CD4-positive, CD25-positive, alpha-beta regulatory T cell (primary cell): ENCODE measurements around the gene YWHAE. TPM values are rescaled to one million over a fixed set of nuclear protein-coding genes. Genes with fewer than 3 reads are reported as not detected.
"Not testable (repeated sequence)": the region's sequence is repeated elsewhere in the genome, so short reads cannot be mapped to it uniquely, and the experiment has no call there.

Source experiments
- ATAC-seq, 2 donors: fragments of 150-1000 bp; cut with Tn5 transposase; one replicate each; pipeline ENCODE4 v1.10.0; 2021; ENCODE audit warnings: low read depth in 2 of 2, moderate number of reproducible peaks in 2 of 2, moderate library complexity in 1 of 2
- DNase-seq, 3 donors: peaks; one replicate each; pipeline versions ENCODE4 v3.0.0 to v3.0.0-alpha.2; 2012 to 2022; ENCODE audit warnings: mixed read lengths in 1 of 3
- H3K27ac ChIP-seq: one replicate; pipeline ENCODE4 v1.7.0; 2013; ENCODE audit warnings: mild to moderate bottlenecking, low read length; ENCODE audit not compliant: insufficient read depth, poor library complexity, severe bottlenecking
- H3K27me3 ChIP-seq: one replicate; pipeline ENCODE4 v1.7.0; 2013; ENCODE audit warnings: low read length; ENCODE audit not compliant: control insufficient read depth, insufficient read depth
- H3K36me3 ChIP-seq: one replicate; pipeline ENCODE4 v1.7.0; 2013; ENCODE audit warnings: mild to moderate bottlenecking, low read length, moderate library complexity; ENCODE audit not compliant: control insufficient read depth, insufficient read depth
- H3K4me1 ChIP-seq: 2 replicates; pipeline ENCODE4 v1.7.0; 2013; ENCODE audit warnings: mild to moderate bottlenecking, low read length; ENCODE audit not compliant: insufficient read depth, control insufficient read depth, poor library complexity, severe bottlenecking
- H3K4me3 ChIP-seq: one replicate; pipeline ENCODE4 v1.7.0; 2013; ENCODE audit warnings: low read depth, mild to moderate bottlenecking, low read length, moderate library complexity
- H3K9me3 ChIP-seq, 2 experiments: 1 replicate in 1 of 2; 2 replicates in 1 of 2; pipeline ENCODE4 v1.7.0; 2013; ENCODE audit warnings: low read length in 2 of 2, mild to moderate bottlenecking in 1 of 2, moderate library complexity in 1 of 2; ENCODE audit not compliant: control insufficient read depth in 2 of 2
- H3K27ac Mint-ChIP-seq, 3 donors: one replicate each; pipeline ENCODE4 v1.8.0; 2020 to 2022; ENCODE audit warnings: mild to moderate bottlenecking in 3 of 3, mixed read lengths in 3 of 3, moderate library complexity in 2 of 3
- H3K27me3 Mint-ChIP-seq: one replicate; pipeline ENCODE4 v1.8.0; 2022; ENCODE audit warnings: mild to moderate bottlenecking, mixed read lengths
- H3K36me3 Mint-ChIP-seq: one replicate; pipeline ENCODE4 v1.8.0; 2020; ENCODE audit warnings: mixed read lengths
- H3K4me1 Mint-ChIP-seq, 4 donors: one replicate each; pipeline ENCODE4 v1.8.0; 2020 to 2022; ENCODE audit warnings: mixed read lengths in 4 of 4, mild to moderate bottlenecking in 1 of 4
- H3K4me3 Mint-ChIP-seq, 4 donors: one replicate each; pipeline ENCODE4 v1.8.0; 2020 to 2022; ENCODE audit warnings: mild to moderate bottlenecking in 4 of 4, mixed read lengths in 4 of 4, moderate library complexity in 3 of 4
- H3K9me3 Mint-ChIP-seq, 7 donors: one replicate each; pipeline ENCODE4 v1.8.0; 2020 to 2022; ENCODE audit warnings: mixed read lengths in 7 of 7, mild to moderate bottlenecking in 3 of 7, moderate library complexity in 2 of 7
- polyA plus RNA-seq, 4 donors: library from polyadenylated mRNA; unstranded; fragments of 300-500 nt; fragmentation: Illumina TruSeq; gene quantifications; one replicate each; pipeline ENCODE4 v1.2.3, GENCODE V29; 2021
- total RNA-seq: library from RNA; stranded (reverse); gene quantifications from one replicate; pipeline ENCODE4 v1.2.3, GENCODE V29; 2022

Gene YWHAE
- total and polyA plus RNA-seq, 5 donors from 2014 or later = 68.6 to 136 (median 92.2) TPM

- Mint-ChIP-seq H3K9me3 (peaks cover 0 to 1% (median 0%) of the 10 kb centered on the region in 7 donors), H3K27me3 (no peaks in the 10 kb centered on the region), H3K36me3 (peaks cover 7% of the 10 kb centered on the region), H3K27ac (peak overlapping the region; percentile 16 to 72 (median 63)), H3K4me3 (peak overlapping the region; percentile 12 to 76 (median 42)), H3K4me1 (peaks cover 29 to 94% (median 61%) of the 10 kb centered on the region in 4 donors)
- ATAC-seq (no peak), DNase-seq (no peak)
- peaks cover 75% of the 10 kb centered on the region for H3K4me1 ChIP-seq
- H3K36me3 ChIP-seq = no peaks in the 10 kb centered on the region
- H3K9me3 ChIP-seq = no peaks in the 10 kb centered on the region
- no peak overlapping the region for H3K27ac ChIP-seq
- H3K4me3 ChIP-seq = peak overlapping the region; percentile 46
- H3K27me3 ChIP-seq = no peaks in the 10 kb centered on the region
Measured at GRCh38 chr17:1390432-1391367, 9.3 kb downstream of the YWHAE start.

- H3K4me3 Mint-ChIP-seq = peak overlapping the region in 2 of 4 donors; percentile 15 to 56
Measured at GRCh38 chr17:1387490-1388227, 12.4 kb downstream of the YWHAE start.

GRCh38 chr17:1386675-1387190, 13.3 kb downstream of the YWHAE start:
- H3K9me3 Mint-ChIP-seq, H3K27me3 ChIP-seq, H3K36me3 Mint-ChIP-seq, H3K27me3 Mint-ChIP-seq, H3K36me3 ChIP-seq, ATAC-seq, DNase-seq, H3K27ac ChIP-seq, H3K4me3 ChIP-seq, H3K9me3 ChIP-seq: not testable (repeated sequence)
- Mint-ChIP-seq H3K4me3 (peak overlapping the region; percentile 39 to 72 (median 70)), H3K4me1 (peaks cover 14 to 82% (median 46%) of the 10 kb centered on the region in 4 donors), H3K27ac (peak overlapping the region in 2 of 3 donors; percentile 76 to 85)
- peaks cover 51% of the 10 kb centered on the region for H3K4me1 ChIP-seq

More at GRCh38 chr17:1387490-1388227, 12.4 kb downstream of the YWHAE start:
- peak overlapping the region in 2 of 3 donors; percentile 48 to 76 for H3K27ac Mint-ChIP-seq
- Histone ChIP-seq H3K4me3 (peak overlapping the region; percentile 43), H3K4me1 (peaks cover 59% of the 10 kb centered on the region)
- H3K27me3 ChIP-seq, H3K27me3 Mint-ChIP-seq, H3K9me3 Mint-ChIP-seq, H3K9me3 ChIP-seq, DNase-seq, H3K27ac ChIP-seq, ATAC-seq, H3K36me3 Mint-ChIP-seq, H3K36me3 ChIP-seq: not testable (repeated sequence)
- peaks cover 19 to 82% (median 53%) of the 10 kb centered on the region in 4 donors for H3K4me1 Mint-ChIP-seq

GRCh38 chr17:1386265-1386664, 13.8 kb downstream of the YWHAE start:
- H3K27ac Mint-ChIP-seq = peak overlapping the region in 2 of 3 donors; percentile 76 to 85
- ATAC-seq (no peak), DNase-seq (no peak)
- peaks cover 14 to 82% (median 46%) of the 10 kb centered on the region in 4 donors for H3K4me1 Mint-ChIP-seq
- Histone ChIP-seq H3K27me3 (no peaks in the 10 kb centered on the region), H3K9me3 (no peaks in the 10 kb centered on the region), H3K36me3 (peaks cover 3% of the 10 kb centered on the region), H3K4me1 (peaks cover 52% of the 10 kb centered on the region), H3K4me3 (peak overlapping the region; percentile 22), H3K27ac (no peak overlapping the region)
- no peaks in the 10 kb centered on the region for H3K27me3 Mint-ChIP-seq
- peaks cover 5% of the 10 kb centered on the region for H3K36me3 Mint-ChIP-seq
- peaks cover 0 to 1% (median 0%) of the 10 kb centered on the region in 7 donors for H3K9me3 Mint-ChIP-seq
- H3K4me3 Mint-ChIP-seq = peak overlapping the region; percentile 39 to 72 (median 70)

- peaks cover 5% of the 10 kb centered on the region for H3K36me3 Mint-ChIP-seq
- no peaks in the 10 kb centered on the region for H3K27me3 Mint-ChIP-seq
- Histone ChIP-seq H3K27me3 (no peaks in the 10 kb centered on the region), H3K9me3 (no peaks in the 10 kb centered on the region), H3K27ac (no peak overlapping the region), H3K4me3 (peak overlapping the region; percentile 22), H3K36me3 (peaks cover 3% of the 10 kb centered on the region), H3K4me1 (peaks cover 52% of the 10 kb centered on the region)
- peak overlapping the region in 1 of 4 donors; percentile 72 for H3K4me3 Mint-ChIP-seq
- peak overlapping the region in 2 of 3 donors; percentile 20 to 76 for H3K27ac Mint-ChIP-seq
- H3K4me1 Mint-ChIP-seq = peaks cover 14 to 82% (median 46%) of the 10 kb centered on the region in 4 donors
- ATAC-seq = no peak
- DNase-seq = no peak
- peaks cover 0 to 1% (median 0%) of the 10 kb centered on the region in 7 donors for H3K9me3 Mint-ChIP-seq
Measured at GRCh38 chr17:1385861-1386260, 14.2 kb downstream of the YWHAE start.

- Histone ChIP-seq H3K27ac (no peak overlapping the region), H3K9me3 (no peaks in the 10 kb centered on the region), H3K4me3 (no peak overlapping the region), H3K27me3 (no peaks in the 10 kb centered on the region), H3K4me1 (peaks cover 52% of the 10 kb centered on the region), H3K36me3 (peaks cover 3% of the 10 kb centered on the region)
- Mint-ChIP-seq H3K36me3 (peaks cover 5% of the 10 kb centered on the region), H3K4me1 (peaks cover 15 to 82% (median 47%) of the 10 kb centered on the region in 4 donors), H3K27ac (peak overlapping the region in 2 of 3 donors; percentile 59 to 76), H3K9me3 (peaks cover 0 to 1% (median 0%) of the 10 kb centered on the region in 7 donors), H3K4me3 (peak overlapping the region in 3 of 4 donors; percentile 41 to 72 (median 57)), H3K27me3 (no peaks in the 10 kb centered on the region)
- no peak for ATAC-seq
- no peak for DNase-seq
Measured at GRCh38 chr17:1384905-1385435, 15.1 kb downstream of the YWHAE start.

- peak overlapping the region; percentile 75 to 95 (median 90) for H3K27ac Mint-ChIP-seq
- peaks cover 7% of the 10 kb centered on the region for H3K36me3 ChIP-seq
- H3K36me3 Mint-ChIP-seq = peaks cover 5% of the 10 kb centered on the region
- H3K27me3 ChIP-seq = no peaks in the 10 kb centered on the region
- H3K27ac ChIP-seq = peak overlapping the region; percentile 55
- H3K4me1 ChIP-seq = peaks cover 61% of the 10 kb centered on the region
- H3K4me3 ChIP-seq = peak overlapping the region; percentile 42
- peak overlapping the region in 3 of 4 donors; percentile 34 to 75 (median 69) for H3K4me3 Mint-ChIP-seq
- H3K27me3 Mint-ChIP-seq = no peaks in the 10 kb centered on the region
- H3K4me1 Mint-ChIP-seq = peaks cover 26 to 87% (median 63%) of the 10 kb centered on the region in 4 donors
- DNase-seq (peak in 2 of 3 donors; percentile 23 to 43), ATAC-seq (peak; percentile 60 to 69)
- no peaks in the 10 kb centered on the region for H3K9me3 Mint-ChIP-seq
- no peaks in the 10 kb centered on the region for H3K9me3 ChIP-seq
Measured at GRCh38 chr17:1379930-1380313, 20.1 kb downstream of the YWHAE start.
